DMS153 (cell line): ENCODE measurements around the gene NTRK3.
A peak's percentile ranks its signal among the peaks of the same experiment; 100 is the strongest.

Experiments
- DNase-seq: peaks from one replicate; lab custom pipeline; 2025; lab: John Stamatoyannopoulos, UW

Gene NTRK3

GRCh38 chr15:88178631-88179030, 77.9 kb downstream of the NTRK3 start:
- DNase-seq: no peak

GRCh38 chr15:88177451-88177850, 79.1 kb downstream of the NTRK3 start:
- DNase-seq: no peak

GRCh38 chr15:88174571-88174970, 82.0 kb downstream of the NTRK3 start:
- DNase-seq: no peak

GRCh38 chr15:88166082-88166993, 90.2 kb downstream of the NTRK3 start:
- DNase-seq: peak; percentile 12

GRCh38 chr15:88161636-88162035, 94.9 kb downstream of the NTRK3 start:
- DNase-seq: no peak

GRCh38 chr15:88155310-88155709, 101.2 kb downstream of the NTRK3 start:
- DNase-seq: no peak

- no peak for DNase-seq
Measured at GRCh38 chr15:88152672-88153071, 103.9 kb downstream of the NTRK3 start.

GRCh38 chr15:88147760-88148159, 108.8 kb downstream of the NTRK3 start:
- DNase-seq: peak; percentile 74

- DNase-seq: no peak
Measured at GRCh38 chr15:88144921-88145653, 111.5 kb downstream of the NTRK3 start.

- DNase-seq: no peak
Measured at GRCh38 chr15:88142121-88142520, 114.4 kb downstream of the NTRK3 start.

GRCh38 chr15:88141269-88141889, 115.2 kb downstream of the NTRK3 start:
- no peak for DNase-seq

- DNase-seq: no peak
Measured at GRCh38 chr15:88140398-88140797, 116.1 kb downstream of the NTRK3 start.

GRCh38 chr15:88139936-88140335, 116.6 kb downstream of the NTRK3 start:
- no peak for DNase-seq

GRCh38 chr15:88133795-88134194, 122.7 kb downstream of the NTRK3 start:
- no peak for DNase-seq

- no peak for DNase-seq
Measured at GRCh38 chr15:88132499-88132898, 124.0 kb downstream of the NTRK3 start.

GRCh38 chr15:88131937-88132336, 124.6 kb downstream of the NTRK3 start:
- no peak for DNase-seq

- DNase-seq: no peak
Measured at GRCh38 chr15:88127432-88127790, 129.1 kb downstream of the NTRK3 start.

GRCh38 chr15:88126695-88127431, 129.7 kb downstream of the NTRK3 start:
- DNase-seq: no peak

- no peak for DNase-seq
Measured at GRCh38 chr15:88125576-88125975, 131.0 kb downstream of the NTRK3 start.

- no peak for DNase-seq
Measured at GRCh38 chr15:88124199-88124598, 132.3 kb downstream of the NTRK3 start.

- DNase-seq: no peak
Measured at GRCh38 chr15:88121968-88122530, 134.5 kb downstream of the NTRK3 start.

GRCh38 chr15:88120026-88120425, 136.5 kb downstream of the NTRK3 start:
- DNase-seq: no peak
